Heart right ventricle (tissue), 16 donors: ENCODE results near the gene RNASE4. TPM values are rescaled to one million over a fixed set of nuclear protein-coding genes. Genes with fewer than 3 reads are reported as not detected.
"Not testable (repeated sequence)": the region's sequence is repeated elsewhere in the genome, so short reads cannot be mapped to it uniquely, and the experiment has no call there.

Experiments used
- ATAC-seq, 8 donors: fragments of 200-7000 bp; cut with Tn5 transposase; one replicate each; pipeline ENCODE4 v1.9.1; 2020; ENCODE audit warnings: mild to moderate bottlenecking in 8 of 8, moderate library complexity in 8 of 8, moderate number of reproducible peaks in 1 of 8
- DNase-seq, 2 donors: peaks; one replicate each; pipeline ENCODE4 v3.0.0-alpha.2; 2020
- H3K27ac ChIP-seq, 10 donors: fragments of 200-600 bp; sonication (generic) in 2 of 10; one replicate each; pipeline versions ENCODE4 v1.5.0 to v1.8.0; 2020 to 2022; ENCODE audit warnings: mild to moderate bottlenecking in 3 of 10
- H3K27me3 ChIP-seq, 7 donors: fragments of 200-600 bp; one replicate each; pipeline ENCODE4 v1.8.0; 2021 to 2022; ENCODE audit warnings: mild to moderate bottlenecking in 2 of 7
- H3K36me3 ChIP-seq, 9 donors: fragments of 200-600 bp; sonication (generic) in 1 of 9; one replicate each; pipeline versions ENCODE4 v1.5.0 to v1.8.0; 2020 to 2022; ENCODE audit warnings: mild to moderate bottlenecking in 2 of 9
- H3K4me1 ChIP-seq, 9 donors: fragments of 200-600 bp; sonication (generic) in 1 of 9; one replicate each; pipeline versions ENCODE4 v1.5.0 to v1.8.0; 2020 to 2022; ENCODE audit warnings: mild to moderate bottlenecking in 4 of 9
- H3K4me3 ChIP-seq, 10 donors: fragments of 200-600 bp; sonication (generic) in 2 of 10; one replicate each; pipeline versions ENCODE4 v1.5.0 to v1.8.0; 2020 to 2022; ENCODE audit warnings: mild to moderate bottlenecking in 7 of 10, moderate library complexity in 2 of 10
- H3K9me3 ChIP-seq, 11 donors: fragments of 200-600 bp in 10 of 11; sonication (generic) in 2 of 11; one replicate each; pipeline versions ENCODE4 v1.5.0 to v1.8.0; 2013 to 2022; ENCODE audit warnings: mild to moderate bottlenecking in 2 of 11, control low read depth in 1 of 11, moderate library complexity in 1 of 11
- CTCF ChIP-seq, 9 donors: fragments of 200-600 bp; sonication (generic) in 2 of 9; IDR thresholded peaks; one replicate each; pipeline versions ENCODE4 v1.5.0 to v1.8.0; 2021 to 2022; ENCODE audit warnings: antibody characterized with exemption in 9 of 9, mild to moderate bottlenecking in 5 of 9, moderate library complexity in 1 of 9
- WGBS, 2 donors: extraction: QIAGEN DNeasy Blood & Tissue Kit; methylation state at CpG; one replicate each; pipeline ENCODE4 v1.1.7; 2013; ENCODE audit warnings: inconsistent platforms in 1 of 2; 5-methylcytosine and 5-hydroxymethylcytosine counted together
- intact Hi-C, 10 donors: fragments of 100-400 bp; cut with DNase I; formaldehyde crosslinking; loops; one replicate each; pipeline versions ENCODE4 v1.11.1 to v1.14.2; 2022
- polyA plus RNA-seq, 2 donors: library from polyadenylated mRNA; stranded (reverse); fragments of 200-250 nt; gene quantifications; one replicate each; pipeline ENCODE4 v1.2.3, GENCODE V29; 2013
- total RNA-seq, 10 donors: library from RNA; stranded (reverse); fragmentation: NEBNext Ultra II Directional in 3 of 10; extraction: Animal tissue kit (Norgen Biotek cat#: 25700) in 3 of 10; gene quantifications; one replicate each; pipeline versions ENCODE4 v1.2.1 to v1.2.4, GENCODE V29; 2021 to 2023
- donor health status: Arrhythmogenic right ventricular cardiomyopathy.
- donor health status: ischemic (EF 13 %, LVEDD 7.1; RV severe dilation, severe dysfunction).
- donor health status: healthy with polysubstance abuse.
- donor health status: DM: no; HTN: yes; CAD: no.
- donor health status: DM: no; HTN: no; CAD: no.
- donor health status: ischemic (EF 25% LVEDD 6.9; RV normal size, moderate dysfunction).
- donor health status: ischemic (EF 25% LVEDD 5.7; RV mildly dilated, moderate dysfunction).
- donor health status: healthy.
- donor health status: DM: yes; HTN: yes; CAD: no.
- donor health status: Ischemic cardiomyopathy.
- donor health status: ischemic (EF 35%, LVEDD 5.7; RV mildly dilated, moderate dysfunction).
- donor health status: nonischemic (EF 11% LVEDD 7.7; RV severe dilation, severe dysfunction).
- donor health status: DM: yes; HTN: yes; CAD: no.
- donor health status: PGD.
- donor health status: ischemic (EF 29% LVEDD 5.4; RV normal size, mild dysfunction).
- donor health status: nonischemic (EF 23%, LVEDD 6.1; RV moderate dilation, normal function).

The RNASE4 gene
- total and polyA plus RNA-seq, 12 donors: 2.3 to 16.2 (median 4.5) TPM

GRCh38 chr14:20723488-20723887 is 39.1 kb downstream of the RNASE4 start:
- peak overlapping the region in 5 of 10 donors; percentile 19 to 38 (median 26) for H3K4me3 ChIP-seq
- intact Hi-C loops: no loop called here
- no peak overlapping the region for H3K27ac ChIP-seq
- DNase-seq: peak in 1 of 2 donors; percentile 15
- H3K27me3 ChIP-seq: peaks cover 0 to 26% (median 14%) of the 10 kb centered on the region in 7 donors
- WGBS, 2 donors: 30 to 32% methylated on average over 28 of the region's 28 CpGs
- ATAC-seq: peak in 3 of 8 donors; percentile 11 to 42 (median 42)
- TF ChIP-seq CTCF (IDR thresholded peaks at IDR 0.05): no peak
- no peaks in the 10 kb centered on the region for H3K9me3 ChIP-seq
- peaks cover 0 to 10% (median 0%) of the 10 kb centered on the region in 9 donors for H3K4me1 ChIP-seq
- H3K36me3 ChIP-seq: no peaks in the 10 kb centered on the region

GRCh38 chr14:20726121-20726520 is 41.8 kb downstream of the RNASE4 start:
- H3K9me3 ChIP-seq, DNase-seq, intact Hi-C loops, ATAC-seq, H3K4me3 ChIP-seq, H3K36me3 ChIP-seq: not testable (repeated sequence)
- peak overlapping the region in 1 of 10 donors; percentile 80 for H3K27ac ChIP-seq
- 89 to 96% methylated on average over 3 of the region's 3 CpGs for WGBS, 2 donors
- H3K27me3 ChIP-seq: peaks cover 0 to 26% (median 14%) of the 10 kb centered on the region in 7 donors
- peaks cover 0 to 10% (median 0%) of the 10 kb centered on the region in 9 donors for H3K4me1 ChIP-seq

- Histone ChIP-seq H3K4me3 (no peak overlapping the region), H3K36me3 (no peaks in the 10 kb centered on the region), H3K9me3 (no peaks in the 10 kb centered on the region), H3K27ac (peak overlapping the region in 1 of 10 donors; percentile 80), H3K27me3 (peaks cover 0 to 26% (median 14%) of the 10 kb centered on the region in 7 donors), H3K4me1 (peaks cover 0 to 10% (median 0%) of the 10 kb centered on the region in 9 donors)
- 84 to 95% methylated on average over 1 of the region's 1 CpG for WGBS, 2 donors
- ATAC-seq: no peak
- intact Hi-C loops: no loop called here
- DNase-seq: no peak
- no peak for TF ChIP-seq CTCF (IDR thresholded peaks at IDR 0.05)
Measured at GRCh38 chr14:20726531-20726930, 42.2 kb downstream of the RNASE4 start.

GRCh38 chr14:20730891-20731290 is 46.5 kb downstream of the RNASE4 start:
- intact Hi-C loops: no loop called here
- no peak overlapping the region for H3K4me3 ChIP-seq

More at GRCh38 chr14:20730891-20731290, 46.5 kb downstream of the RNASE4 start:
- peaks cover 0 to 4% (median 0%) of the 10 kb centered on the region in 7 donors for H3K27me3 ChIP-seq
- peaks cover 0 to 20% (median 0%) of the 10 kb centered on the region in 9 donors for H3K4me1 ChIP-seq
- WGBS, 2 donors: 76 to 77% methylated on average over 6 of the region's 6 CpGs
- no peaks in the 10 kb centered on the region for H3K9me3 ChIP-seq
- DNase-seq (no peak), ATAC-seq (peak in 2 of 8 donors; percentile 27 to 35)
- H3K36me3 ChIP-seq: no peaks in the 10 kb centered on the region
- no peak for TF ChIP-seq CTCF (IDR thresholded peaks at IDR 0.05)
- peak overlapping the region in 1 of 10 donors; percentile 47 for H3K27ac ChIP-seq
